GM21717 (cell line): ENCODE measurements around the gene S100A7A.

Experiments used
- ATAC-seq: cut with Tn5 transposase; IDR thresholded peaks from one replicate; pipeline ENCODE4 v1.9.1; 2021; ENCODE audit warnings: mild to moderate bottlenecking, moderate library complexity; ENCODE audit not compliant: unreplicated experiment

S100A7A gene

DNA sequence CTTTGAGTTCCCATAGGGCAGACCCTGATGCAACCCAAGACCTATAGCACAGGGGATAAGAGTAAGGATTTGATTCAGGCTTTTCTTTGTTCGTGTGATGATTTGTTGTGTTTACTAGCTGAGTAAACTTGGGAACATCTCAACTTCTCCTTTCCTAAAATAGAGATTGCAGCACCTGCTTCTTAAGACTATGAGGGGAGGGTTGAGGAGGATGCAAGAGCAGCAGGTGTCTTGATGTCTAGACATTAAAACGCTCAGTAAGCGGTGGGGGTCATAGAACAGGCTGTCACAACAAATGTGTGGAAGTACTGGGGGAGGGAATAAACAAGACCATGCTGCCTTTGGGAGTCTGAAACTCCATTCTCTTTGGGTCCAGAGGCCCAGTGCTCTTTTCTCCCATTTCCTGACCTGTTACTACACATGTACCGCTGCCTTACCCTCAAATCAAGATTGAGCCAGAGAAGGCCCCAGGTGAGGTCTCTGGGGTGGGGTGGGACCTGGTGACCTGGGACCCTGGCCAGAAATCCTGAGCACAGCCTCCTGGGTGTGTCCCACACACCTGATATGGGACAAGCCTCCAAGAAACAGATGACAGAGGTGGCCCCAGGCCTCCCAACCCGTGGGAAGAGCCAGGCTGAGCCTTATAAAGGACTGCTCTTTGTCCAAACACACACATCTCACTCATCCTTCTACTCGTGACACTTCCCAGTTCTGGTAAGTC is at the start of gene S100A7A:
S100A7A (plus strand) TSS at position 671 of the 721 bp plus-strand sequence. CDS start 1,563 bp downstream, outside the sequence.
- no peak for ATAC-seq

DNA sequence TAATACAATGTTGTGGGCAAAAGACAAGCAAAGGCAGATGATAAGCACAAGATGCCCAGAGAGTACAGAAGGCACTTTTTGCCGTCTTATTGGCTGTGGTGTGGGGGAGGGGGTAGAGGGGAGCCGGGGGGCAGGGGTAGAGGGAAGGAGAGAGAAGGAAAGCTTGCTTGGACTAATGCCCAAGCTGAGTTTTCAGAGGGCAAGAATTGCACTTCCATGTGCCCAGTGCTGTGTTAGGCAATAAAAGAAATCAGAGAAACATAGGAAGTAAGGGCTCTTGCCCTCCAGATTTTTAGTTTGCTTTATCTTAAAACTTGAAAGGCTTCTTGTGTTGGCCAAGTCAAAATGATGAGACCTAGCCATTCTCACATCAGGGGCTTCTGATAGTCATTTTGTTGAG is 49.2 kb upstream of the S100A7A start:
- no peak for ATAC-seq

DNA sequence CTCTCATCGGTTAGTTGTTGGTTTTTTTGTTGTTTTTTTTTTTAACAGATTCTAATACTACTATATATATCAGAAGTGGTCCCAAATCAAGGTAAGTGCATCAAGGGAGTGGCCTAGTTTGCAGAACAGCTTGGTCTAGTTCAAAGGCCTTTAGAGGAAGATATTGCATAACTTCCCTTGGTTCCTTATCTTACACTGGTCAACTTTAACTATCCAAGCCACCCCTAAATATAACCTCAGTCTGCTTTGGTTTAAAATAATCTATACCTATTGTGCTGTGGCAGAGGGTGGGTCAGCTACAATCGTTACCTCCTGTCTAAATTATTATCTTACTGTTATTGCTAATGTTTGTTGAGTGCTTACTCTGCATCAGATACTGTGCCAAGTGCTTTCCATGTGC is 47.8 kb upstream of the S100A7A start:
- no peak for ATAC-seq

DNA sequence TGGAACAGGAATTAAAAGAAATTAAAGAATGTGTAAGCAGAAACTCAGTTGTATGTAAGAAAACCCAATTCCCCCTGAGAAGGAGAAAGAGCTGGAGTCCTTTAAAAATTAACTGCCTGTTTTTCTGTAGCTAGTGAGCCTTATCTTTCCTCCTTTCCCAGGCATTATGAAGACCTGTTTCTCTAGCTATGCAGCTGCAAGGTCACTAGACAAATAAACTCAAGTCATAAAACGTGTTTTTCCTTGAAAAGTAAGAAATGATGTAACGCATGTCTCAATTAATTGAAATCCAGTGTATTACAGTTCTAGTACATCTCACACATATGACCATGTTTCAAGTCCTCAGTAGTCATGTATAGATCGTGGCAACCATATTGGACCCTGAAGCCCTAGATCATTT is 46.2 kb upstream of the S100A7A start:
- no peak for ATAC-seq

DNA sequence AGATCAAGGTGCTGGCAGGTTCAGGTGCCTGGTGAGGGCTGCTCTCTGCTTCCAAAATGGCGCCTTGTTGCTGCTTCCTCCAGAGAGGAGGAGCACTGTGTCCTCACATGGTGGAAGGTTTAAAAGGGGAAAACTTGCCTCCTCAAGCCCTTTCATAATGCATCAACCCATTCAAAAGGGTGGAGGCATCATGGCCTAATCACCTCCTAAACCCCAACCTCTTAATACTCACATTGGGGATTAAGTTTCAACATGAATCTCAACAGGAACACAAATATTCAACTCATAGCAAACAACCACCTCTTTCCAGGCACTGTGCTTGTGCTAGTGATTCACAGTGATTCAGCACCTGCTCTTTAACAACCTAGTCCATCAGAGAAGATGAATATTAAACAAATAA is 45.1 kb upstream of the S100A7A start:
- no peak for ATAC-seq

DNA sequence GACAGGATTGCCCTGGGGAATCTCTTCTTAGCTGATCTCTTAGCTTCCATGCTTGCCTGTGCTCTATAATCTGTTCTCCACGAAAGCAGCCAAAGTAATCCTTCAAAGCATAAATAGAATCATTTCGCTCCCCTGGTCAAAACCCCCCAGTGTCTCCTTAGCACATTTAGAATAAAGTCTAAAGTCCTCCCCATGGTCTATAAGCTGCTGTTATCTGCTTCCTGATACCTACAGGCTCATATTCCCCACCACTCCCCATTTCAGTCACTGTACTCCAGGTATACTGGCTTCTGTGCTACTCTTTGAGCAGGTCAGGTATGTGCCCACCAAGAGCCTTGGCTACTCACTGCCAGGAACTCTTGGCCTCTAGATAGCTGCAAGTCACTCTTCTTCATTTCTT is 43.7 kb upstream of the S100A7A start:
- ATAC-seq: no peak

DNA sequence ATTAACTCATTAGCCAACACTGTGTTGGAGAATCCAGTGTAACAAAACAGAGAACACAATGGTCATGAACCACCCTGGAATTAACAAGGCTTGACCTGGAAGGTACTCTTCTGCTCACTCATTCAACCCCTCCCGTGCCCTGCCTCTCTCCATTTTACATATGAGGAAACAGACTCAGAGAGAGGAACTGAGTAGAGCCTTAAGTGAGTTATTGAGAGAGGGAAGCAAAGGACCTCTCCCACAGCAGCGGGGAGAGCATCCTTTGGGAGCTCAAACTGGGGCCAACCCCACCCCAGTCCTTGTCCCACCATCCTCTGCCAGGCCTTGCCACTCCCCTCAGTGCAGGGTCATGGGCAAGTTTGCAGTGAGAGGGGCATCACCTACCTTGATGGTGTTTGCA is 42.2 kb upstream of the S100A7A start:
- ATAC-seq: no peak

DNA sequence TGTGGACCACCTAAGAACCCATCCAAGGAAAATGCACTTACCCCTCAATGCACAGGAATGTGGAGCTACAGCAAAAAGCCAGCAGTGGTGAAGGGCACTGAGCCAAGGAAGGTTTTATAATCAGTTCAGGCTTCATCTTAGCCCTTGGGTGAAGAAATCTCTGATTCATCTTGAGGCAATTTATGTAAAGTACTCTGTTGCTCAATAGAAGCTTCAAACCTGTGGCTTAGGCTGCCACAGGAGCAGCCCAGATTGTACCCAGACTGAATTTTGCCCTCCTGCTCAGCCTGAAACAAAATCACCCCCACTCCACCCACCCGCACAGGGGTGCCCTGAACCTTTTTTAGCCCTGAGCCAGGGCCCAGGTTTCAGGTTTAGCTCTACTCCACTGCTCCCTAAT is 40.8 kb upstream of the S100A7A start, which contains the start of gene S100A12:
S100A12 (minus strand) TSS at position 111 of the 400 bp plus-strand sequence. CDS start 1,029 bp downstream, outside the sequence.
- ATAC-seq: no peak

DNA sequence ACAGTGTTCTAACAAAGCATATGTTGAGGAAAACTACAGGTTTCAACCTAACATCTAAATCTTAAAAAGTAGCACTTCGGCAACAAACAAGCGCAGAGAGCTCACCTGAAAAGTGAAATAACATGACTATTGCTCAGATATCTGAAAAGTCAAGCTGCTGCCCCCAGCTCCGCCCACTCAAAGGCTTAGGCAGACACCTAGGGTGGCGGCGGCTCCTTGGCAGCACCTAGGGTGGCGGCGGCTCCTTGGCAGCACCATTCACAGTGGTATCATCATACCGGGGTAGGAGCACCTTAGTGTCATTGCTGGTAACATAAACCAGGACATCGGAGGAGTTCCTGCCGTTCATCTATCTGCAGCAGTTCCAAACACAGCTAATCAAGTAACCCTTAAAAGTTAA is 36.7 kb upstream of the S100A7A start:
- ATAC-seq: no peak

DNA sequence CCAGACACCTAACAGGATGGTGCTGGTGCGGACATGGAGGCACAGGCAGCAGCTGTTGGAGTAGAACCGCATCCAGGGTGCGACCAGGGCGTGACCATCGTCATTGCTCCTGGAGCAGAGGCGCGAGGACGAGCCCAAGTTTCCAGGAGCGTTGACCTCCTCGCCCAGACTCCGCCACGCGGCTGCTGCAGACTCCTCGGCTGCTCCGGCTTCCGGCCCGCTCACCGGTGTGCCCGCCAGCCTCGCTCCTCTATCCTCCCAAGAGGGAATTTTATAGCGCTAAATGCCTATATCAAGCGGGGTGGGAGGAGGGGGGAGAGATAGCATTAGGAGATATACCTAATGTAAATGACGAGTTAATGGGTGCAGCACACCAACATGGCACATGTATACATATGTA is 35.6 kb upstream of the S100A7A start:
- ATAC-seq: no peak

DNA sequence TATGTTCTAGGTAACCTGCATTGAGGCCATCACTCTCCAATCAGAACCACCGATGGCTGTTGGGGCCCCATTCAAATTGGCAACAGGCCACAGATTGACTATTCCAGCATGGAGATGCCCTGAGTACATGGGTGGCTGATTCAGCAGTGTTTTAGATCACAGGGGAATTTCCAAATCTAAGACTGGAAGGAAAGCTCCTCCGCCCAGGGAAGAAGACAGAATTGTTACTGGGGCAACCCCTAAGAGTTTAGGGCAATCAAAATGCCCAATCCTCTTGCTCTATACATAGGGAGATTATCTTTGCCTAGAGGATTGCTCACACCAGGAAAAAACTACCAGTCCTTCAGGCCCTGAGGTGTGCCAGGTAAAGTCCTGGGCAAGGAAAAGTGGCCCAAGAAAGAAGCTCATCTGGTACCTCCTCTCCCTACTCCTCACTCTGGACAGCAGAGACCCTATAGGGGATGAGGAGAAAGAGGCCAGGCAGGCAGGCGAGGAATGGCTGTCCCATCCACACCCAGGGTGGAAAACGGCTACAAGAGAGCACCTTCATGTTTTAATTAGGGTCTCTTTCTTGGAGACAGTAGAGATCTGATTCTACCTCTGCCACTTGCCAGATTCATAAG is 31.3 kb upstream of the S100A7A start:
- ATAC-seq: no peak

DNA sequence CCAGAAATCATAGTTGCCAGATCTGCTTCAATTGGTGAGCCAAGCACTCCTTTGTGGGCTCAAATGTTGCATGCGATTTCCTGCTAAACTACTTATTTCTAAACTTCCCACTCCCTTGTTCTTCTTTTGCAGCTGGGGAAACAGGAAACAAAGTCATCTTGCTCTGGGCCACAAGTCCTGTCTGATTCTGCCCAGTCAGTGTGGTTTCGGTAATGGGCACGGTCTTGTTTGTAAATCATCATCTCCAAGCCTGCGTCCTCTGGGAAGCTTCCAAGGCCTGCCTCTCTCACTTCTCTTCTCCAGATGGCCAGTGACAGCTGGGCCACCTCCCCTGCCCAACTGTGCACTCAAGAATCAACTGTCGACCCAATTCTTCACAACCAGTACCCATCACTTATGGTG is 29.8 kb upstream of the S100A7A start:
- no peak for ATAC-seq

DNA sequence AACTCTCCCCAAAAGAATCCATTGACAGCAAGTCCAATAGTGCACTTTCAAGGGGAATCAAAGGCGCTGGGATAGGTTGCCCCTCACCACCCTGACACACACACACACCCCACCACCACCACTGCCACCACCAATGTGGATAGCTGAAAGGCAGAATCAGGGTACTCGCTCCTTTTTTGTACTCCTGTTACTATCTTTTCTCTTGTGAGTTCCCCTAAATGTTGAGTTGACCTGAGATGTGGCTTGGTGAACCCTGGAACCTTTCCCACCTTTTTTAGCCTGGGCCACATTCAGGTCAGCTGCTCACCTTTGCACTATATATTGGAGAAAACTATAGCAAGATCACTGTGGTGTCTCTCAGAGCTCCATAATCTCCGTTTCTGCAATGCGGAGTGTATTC is 29.3 kb upstream of the S100A7A start:
- ATAC-seq: no peak

DNA sequence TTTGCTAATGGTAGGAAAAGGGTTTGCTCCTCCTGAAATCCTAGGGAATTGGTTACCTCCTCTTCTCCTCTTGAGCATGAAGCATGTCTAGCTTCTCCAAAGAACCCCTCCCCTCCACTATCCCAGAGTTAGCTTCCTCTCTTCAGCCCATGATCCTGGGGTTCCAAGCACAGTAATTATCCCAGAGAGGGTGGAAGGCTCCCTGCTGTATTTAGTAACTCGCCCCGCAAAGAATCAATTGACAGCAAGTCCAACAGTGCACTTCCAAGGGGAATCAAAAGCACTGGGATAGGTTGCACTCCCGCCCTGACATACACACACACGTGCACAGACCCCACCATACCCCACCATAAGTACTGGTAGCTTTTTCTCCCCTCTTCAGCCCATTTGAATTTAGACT is 28.5 kb upstream of the S100A7A start:
- ATAC-seq: no peak

DNA sequence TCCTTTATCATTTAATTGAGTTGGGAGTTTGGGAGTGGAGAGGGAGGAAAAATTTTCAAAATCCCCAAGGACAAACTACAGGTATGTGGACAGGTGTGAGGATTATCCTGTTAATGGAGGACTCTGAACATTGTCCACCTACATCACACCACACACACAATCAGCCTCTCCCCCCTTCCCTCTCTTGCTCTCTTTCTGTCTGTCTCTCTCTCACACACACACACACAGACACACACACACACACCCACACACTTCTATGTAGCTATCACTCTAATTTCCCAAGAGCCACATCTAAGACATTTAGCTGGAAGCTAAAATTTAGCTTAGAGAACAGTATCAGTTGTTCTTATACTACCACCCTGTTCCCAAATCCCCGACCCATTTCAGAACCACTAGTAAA is 26.9 kb upstream of the S100A7A start:
- no peak for ATAC-seq

DNA sequence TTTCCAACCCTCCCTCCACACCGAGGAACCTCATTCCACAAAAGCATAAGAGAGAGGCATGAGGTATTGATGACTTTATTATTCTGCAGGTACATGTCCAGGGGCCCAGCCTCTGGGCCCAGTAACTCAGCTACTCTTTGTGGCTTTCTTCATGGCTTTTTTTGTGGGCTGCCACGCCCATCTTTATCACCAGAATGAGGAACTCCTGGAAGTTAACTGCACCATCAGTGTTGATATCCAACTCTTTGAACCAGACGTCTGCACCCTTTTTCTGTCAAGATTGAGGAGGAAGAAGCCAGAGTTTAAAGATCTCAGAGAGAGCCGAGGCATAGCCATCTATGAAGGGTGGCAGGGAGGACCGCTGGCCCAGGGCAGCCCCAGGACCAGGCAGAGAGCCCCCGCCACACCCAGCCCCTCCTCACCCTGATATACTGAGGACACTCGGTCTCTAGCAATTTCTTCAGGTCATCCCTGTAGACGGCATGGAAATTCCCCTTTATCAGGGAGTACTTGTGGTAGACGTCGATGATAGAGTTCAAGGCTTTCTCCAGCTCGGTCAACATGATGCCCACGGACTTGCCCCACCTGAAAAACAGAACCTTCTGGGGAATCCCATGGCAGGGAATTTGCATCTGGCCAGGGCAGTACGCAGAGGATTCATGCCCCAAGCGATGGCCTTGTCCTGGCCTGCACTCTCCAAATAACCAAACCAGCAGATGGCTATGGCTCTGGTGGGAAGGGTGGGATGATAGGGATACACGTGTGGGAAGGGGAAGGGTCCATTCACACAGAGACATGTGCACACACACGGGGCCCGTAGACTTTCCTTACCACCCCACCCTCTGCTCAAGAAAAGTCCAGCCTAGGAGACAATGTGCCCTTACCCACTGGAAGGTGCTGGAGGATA is 26.1 kb upstream of the S100A7A start:
- ATAC-seq: no peak

DNA sequence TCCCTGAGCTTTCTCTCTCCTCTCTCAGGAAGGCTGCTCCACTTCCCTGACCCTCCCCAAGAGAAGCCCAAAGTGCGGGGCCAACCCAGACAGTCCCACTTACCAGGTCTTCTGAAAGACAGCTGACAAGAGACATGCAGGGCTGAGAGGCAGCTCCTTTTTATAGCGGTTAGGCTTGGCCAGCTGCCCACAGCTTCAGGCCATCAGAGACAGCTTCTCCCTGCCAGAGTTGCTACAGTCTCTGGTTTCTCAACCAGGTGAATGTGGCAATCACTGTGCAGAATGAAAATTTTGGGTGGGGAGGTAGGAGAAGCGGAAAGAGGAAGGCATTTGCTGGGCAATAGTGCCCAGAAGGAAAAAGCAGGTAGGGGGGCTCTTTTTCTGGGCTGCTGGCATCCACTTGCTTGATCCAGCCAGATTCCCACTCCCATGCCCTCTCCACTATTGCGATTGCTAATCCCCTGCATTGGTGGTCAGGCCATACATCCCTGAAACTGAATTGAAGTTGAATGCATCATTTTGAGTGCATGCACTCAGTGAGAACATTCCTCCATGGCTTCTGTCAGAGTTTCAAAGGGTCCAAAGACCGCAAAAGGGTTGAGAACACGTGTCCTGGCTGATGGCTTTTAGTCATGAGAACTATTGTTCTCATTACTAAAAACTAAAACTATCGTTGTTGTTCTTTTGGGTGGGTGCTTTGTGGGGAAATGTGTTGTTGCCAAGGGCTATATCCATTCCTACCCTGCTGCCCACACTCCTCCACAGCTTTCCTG is 25.2 kb upstream of the S100A7A start, which contains the start of gene S100A8:
S100A8 (minus strand) TSS at position 136 of the 773 bp plus-strand sequence. CDS start 538 bp downstream, outside the sequence.
- no peak for ATAC-seq

DNA sequence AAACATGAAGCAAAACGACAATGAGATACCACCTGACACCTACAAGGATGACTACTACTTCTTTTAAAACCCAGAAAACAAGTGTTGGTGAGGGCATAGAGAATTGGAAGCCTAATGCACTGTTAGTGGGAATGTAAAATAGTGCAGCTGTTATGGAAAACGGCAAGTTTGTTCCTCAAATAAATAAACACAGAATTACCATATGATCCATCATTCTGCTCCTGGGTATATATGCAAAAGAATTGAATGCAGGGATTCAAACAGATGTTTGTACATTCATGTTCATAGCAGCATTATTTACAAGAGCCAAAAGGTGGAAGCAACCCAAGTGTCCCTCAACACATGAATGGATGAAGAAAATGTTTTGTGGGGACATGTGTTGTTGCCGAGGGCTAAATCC is 24.1 kb upstream of the S100A7A start:
- no peak for ATAC-seq

DNA sequence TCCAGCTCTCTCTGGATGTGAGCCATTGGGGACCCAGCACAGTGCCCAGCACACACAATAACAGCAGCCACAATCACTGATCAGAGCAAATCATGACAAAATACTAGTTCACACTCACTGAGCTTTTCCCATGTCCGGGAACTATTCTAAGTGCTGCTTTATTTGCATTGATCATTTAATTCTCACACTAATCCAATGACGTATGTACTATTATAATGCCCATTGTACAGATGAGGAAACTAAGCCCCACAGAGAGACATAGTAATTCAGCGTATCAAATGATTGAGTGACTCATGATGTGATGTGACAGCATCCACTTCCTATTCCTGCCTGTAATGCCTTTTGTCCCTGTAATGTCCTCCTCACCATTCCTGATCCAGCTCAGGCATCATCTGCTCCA is 23.5 kb upstream of the S100A7A start:
- ATAC-seq: no peak

DNA sequence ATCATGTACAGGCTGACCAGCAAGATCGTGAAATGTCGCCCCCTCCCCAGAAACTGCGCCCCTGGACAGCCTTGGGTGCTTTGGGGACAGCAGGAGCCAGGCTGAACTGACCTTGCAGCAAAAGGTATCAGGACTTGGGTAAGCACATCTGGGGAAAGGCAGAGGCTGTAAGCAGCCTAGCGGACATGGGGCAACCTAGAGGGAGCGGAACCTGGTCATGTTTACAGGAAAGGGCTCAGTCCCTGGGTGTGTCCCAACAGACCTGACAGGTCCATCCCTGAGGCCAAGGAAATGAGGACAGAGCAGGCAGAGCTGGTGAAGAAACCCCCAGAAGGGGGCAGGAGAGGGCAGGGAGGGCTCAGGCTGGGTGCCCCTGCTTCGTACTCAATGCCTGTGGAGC is 22.4 kb upstream of the S100A7A start:
- ATAC-seq: no peak

DNA sequence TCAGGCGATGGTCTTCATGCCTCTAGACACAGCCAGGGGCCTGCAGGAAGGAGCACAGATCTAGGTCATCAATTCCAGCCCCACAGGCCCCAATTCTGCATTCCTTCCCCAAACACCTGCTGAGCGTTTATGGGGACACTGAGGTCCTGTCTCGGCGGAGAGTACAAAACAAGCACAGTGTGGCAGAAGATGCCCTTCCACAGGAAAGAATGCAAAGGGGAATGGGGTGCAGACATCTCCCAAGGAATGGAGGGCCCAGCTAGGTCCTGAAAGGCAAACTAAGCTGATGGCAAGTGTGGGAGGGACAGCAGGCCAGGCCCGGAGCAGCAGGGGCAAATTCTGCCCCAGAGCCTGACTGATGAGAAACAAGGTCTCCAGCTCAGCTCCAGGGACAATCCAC is 21.9 kb upstream of the S100A7A start:
- no peak for ATAC-seq
